Astrocyte (in vitro differentiated cells and primary cell): Measurements from ENCODE around the gene GABRR3. TPM values are rescaled to one million over a fixed set of nuclear protein-coding genes. Genes with fewer than 3 reads are reported as not detected.

Experiments
- DNase-seq: peaks from one replicate; pipeline ENCODE4 v3.0.0-alpha.2; 2010; ENCODE audit warnings: low read depth
- FAIRE-seq: peaks from 2 replicates; lab custom pipeline; 2011; peaks lifted over from hg19 to GRCh38; lab: Jason Lieb, UNC
- H2AFZ ChIP-seq: 2 replicates; pipeline ENCODE4 v1.6.0; 2012; ENCODE audit warnings: low read depth, low read length, inconsistent platforms
- H3K27ac ChIP-seq: 2 replicates; pipeline ENCODE4 v1.5.1; 2011; ENCODE audit warnings: low read depth, low read length, inconsistent platforms
- H3K27me3 ChIP-seq: 2 replicates; pipeline ENCODE4 v1.6.0; 2011; ENCODE audit warnings: low read length, inconsistent platforms; ENCODE audit not compliant: insufficient read depth
- H3K36me3 ChIP-seq: 2 replicates; pipeline ENCODE4 v1.5.1; 2011; ENCODE audit warnings: low read length, inconsistent platforms; ENCODE audit not compliant: insufficient read depth
- H3K4me1 ChIP-seq: 2 replicates; pipeline ENCODE4 v1.5.1; 2011; ENCODE audit warnings: low read length, inconsistent platforms; ENCODE audit not compliant: insufficient read depth
- H3K4me2 ChIP-seq: 2 replicates; pipeline ENCODE4 v1.6.0; 2012; ENCODE audit warnings: low read length, inconsistent platforms
- H3K4me3 ChIP-seq: 2 replicates; pipeline ENCODE4 v1.5.1; 2011; ENCODE audit warnings: low read depth, mild to moderate bottlenecking, low read length, inconsistent platforms; ENCODE audit not compliant: insufficient read depth
- H3K79me2 ChIP-seq: 2 replicates; pipeline ENCODE4 v1.6.0; 2012; ENCODE audit warnings: mild to moderate bottlenecking, low read length, inconsistent platforms; ENCODE audit not compliant: insufficient read depth
- H3K9ac ChIP-seq: 2 replicates; pipeline ENCODE4 v1.6.0; 2012; ENCODE audit warnings: mild to moderate bottlenecking, low read length, inconsistent platforms
- H3K9me3 ChIP-seq: 2 replicates; pipeline ENCODE4 v1.5.1; 2012; ENCODE audit warnings: low read depth, mild to moderate bottlenecking, low read length, inconsistent platforms; ENCODE audit not compliant: insufficient read depth
- H4K20me1 ChIP-seq: 2 replicates; pipeline ENCODE4 v1.6.0; 2012; ENCODE audit warnings: low read length, inconsistent platforms; ENCODE audit not compliant: insufficient read depth
- H3K27ac Mint-ChIP-seq: one replicate; pipeline ENCODE4 v1.8.0; 2021; ENCODE audit warnings: mild to moderate bottlenecking, mixed read lengths; ENCODE audit not compliant: unreplicated experiment
- H3K27me3 Mint-ChIP-seq: one replicate; pipeline ENCODE4 v1.8.0; 2021; ENCODE audit warnings: low read depth, mixed read lengths; ENCODE audit not compliant: unreplicated experiment
- H3K36me3 Mint-ChIP-seq: one replicate; pipeline ENCODE4 v1.8.0; 2021; ENCODE audit warnings: low read depth, mixed read lengths; ENCODE audit not compliant: unreplicated experiment
- H3K4me1 Mint-ChIP-seq: one replicate; pipeline ENCODE4 v1.8.0; 2021; ENCODE audit warnings: low read depth, mixed read lengths; ENCODE audit not compliant: unreplicated experiment
- H3K4me3 Mint-ChIP-seq: one replicate; pipeline ENCODE4 v1.8.0; 2021; ENCODE audit warnings: mild to moderate bottlenecking, moderate library complexity, mixed read lengths; ENCODE audit not compliant: unreplicated experiment
- H3K9me3 Mint-ChIP-seq: one replicate; pipeline ENCODE4 v1.8.0; 2021; ENCODE audit warnings: mild to moderate bottlenecking, mixed read lengths; ENCODE audit not compliant: unreplicated experiment
- CTCF ChIP-seq: IDR thresholded peaks from 2 replicates; pipeline ENCODE4 v1.5.1; 2011; ENCODE audit warnings: low read depth, mild to moderate bottlenecking, inconsistent platforms, low read length, moderate library complexity; ENCODE audit not compliant: insufficient read depth
- EZH2 ChIP-seq: IDR thresholded peaks from 2 replicates; pipeline ENCODE4 v1.6.1; 2012; ENCODE audit warnings: mild to moderate bottlenecking, low read length, inconsistent platforms; ENCODE audit not compliant: insufficient read depth
- total RNA-seq: library from RNA; stranded (reverse); gene quantifications from 2 replicates; pipeline ENCODE4 v1.2.1, GENCODE V29; 2021

The GABRR3 gene
- total RNA-seq, 1 donor from 2014 or later = not detected

GRCh38 chr3:98041350-98041749, 6.2 kb upstream of the GABRR3 start:
- Mint-ChIP-seq H3K27me3 (no peaks in the 10 kb centered on the region), H3K9me3 (peaks cover 2% of the 10 kb centered on the region), H3K4me3 (no peak overlapping the region), H3K27ac (no peak overlapping the region), H3K4me1 (no peaks in the 10 kb centered on the region), H3K36me3 (no peaks in the 10 kb centered on the region)
- Histone ChIP-seq H3K9ac (no peak overlapping the region), H3K9me3 (no peaks in the 10 kb centered on the region), H3K4me1 (no peaks in the 10 kb centered on the region), H3K79me2 (no peaks in the 10 kb centered on the region), H4K20me1 (no peaks in the 10 kb centered on the region), H3K27ac (no peak overlapping the region), H3K4me3 (no peak overlapping the region), H3K4me2 (no peak overlapping the region), H3K27me3 (peaks cover 2% of the 10 kb centered on the region), H2AFZ (no peak overlapping the region), H3K36me3 (no peaks in the 10 kb centered on the region)
- no peak for TF ChIP-seq EZH2
- no peak for TF ChIP-seq CTCF
- DNase-seq (no peak), FAIRE-seq (no peak)

- H3K4me1 ChIP-seq = no peaks in the 10 kb centered on the region
- TF ChIP-seq EZH2 (no peak), CTCF (peak; percentile 90)
These were observed 4.4 kb upstream of the GABRR3 start for GRCh38 chr3:98039322-98040024.

GRCh38 chr3:98038876-98039275, 3.8 kb upstream of the GABRR3 start:
- no peak for TF ChIP-seq CTCF
- no peak for TF ChIP-seq EZH2
- Histone ChIP-seq H3K27ac (no peak overlapping the region), H2AFZ (peak overlapping the region; percentile 50), H4K20me1 (no peaks in the 10 kb centered on the region), H3K4me3 (no peak overlapping the region), H3K27me3 (peaks cover 2% of the 10 kb centered on the region), H3K4me1 (no peaks in the 10 kb centered on the region), H3K4me2 (peak overlapping the region; percentile 94), H3K9ac (no peak overlapping the region), H3K9me3 (no peaks in the 10 kb centered on the region), H3K36me3 (no peaks in the 10 kb centered on the region), H3K79me2 (no peaks in the 10 kb centered on the region)
- Mint-ChIP-seq H3K9me3 (peaks cover 2% of the 10 kb centered on the region), H3K27ac (no peak overlapping the region), H3K36me3 (no peaks in the 10 kb centered on the region), H3K27me3 (no peaks in the 10 kb centered on the region), H3K4me3 (no peak overlapping the region), H3K4me1 (no peaks in the 10 kb centered on the region)
- no peak for DNase-seq
- FAIRE-seq = no peak

More at GRCh38 chr3:98039322-98040024, 4.4 kb upstream of the GABRR3 start:
- peak overlapping the region; percentile 80 for H3K4me3 Mint-ChIP-seq
- no peak overlapping the region for H3K27ac ChIP-seq
- H3K36me3 ChIP-seq = no peaks in the 10 kb centered on the region
- peak overlapping the region; percentile 89 for H2AFZ ChIP-seq
- no peaks in the 10 kb centered on the region for H3K9me3 ChIP-seq
- H3K27me3 ChIP-seq = peaks cover 2% of the 10 kb centered on the region
- DNase-seq (peak; percentile 72), FAIRE-seq (peak; percentile 99)
- no peaks in the 10 kb centered on the region for H4K20me1 ChIP-seq
- H3K4me1 Mint-ChIP-seq = no peaks in the 10 kb centered on the region
- peak overlapping the region; percentile 60 for H3K4me3 ChIP-seq
- H3K9ac ChIP-seq = peak overlapping the region; percentile 69
- H3K9me3 Mint-ChIP-seq = peaks cover 2% of the 10 kb centered on the region
- no peaks in the 10 kb centered on the region for H3K36me3 Mint-ChIP-seq
- no peaks in the 10 kb centered on the region for H3K27me3 Mint-ChIP-seq
- H3K27ac Mint-ChIP-seq = peak overlapping the region; percentile 27
- H3K4me2 ChIP-seq = peak overlapping the region; percentile 94
- no peaks in the 10 kb centered on the region for H3K79me2 ChIP-seq
